Cortex of kidney (tissue), 1 donor: Measurements from ENCODE around the gene CFI.

Experiments
- DNase-seq: peaks from one replicate; lab custom pipeline; 2025; lab: John Stamatoyannopoulos, UW

Gene CFI

GRCh38 chr4:109730619-109731545 lies 70.9 kb downstream of the CFI start:
- no peak for DNase-seq

DNA sequence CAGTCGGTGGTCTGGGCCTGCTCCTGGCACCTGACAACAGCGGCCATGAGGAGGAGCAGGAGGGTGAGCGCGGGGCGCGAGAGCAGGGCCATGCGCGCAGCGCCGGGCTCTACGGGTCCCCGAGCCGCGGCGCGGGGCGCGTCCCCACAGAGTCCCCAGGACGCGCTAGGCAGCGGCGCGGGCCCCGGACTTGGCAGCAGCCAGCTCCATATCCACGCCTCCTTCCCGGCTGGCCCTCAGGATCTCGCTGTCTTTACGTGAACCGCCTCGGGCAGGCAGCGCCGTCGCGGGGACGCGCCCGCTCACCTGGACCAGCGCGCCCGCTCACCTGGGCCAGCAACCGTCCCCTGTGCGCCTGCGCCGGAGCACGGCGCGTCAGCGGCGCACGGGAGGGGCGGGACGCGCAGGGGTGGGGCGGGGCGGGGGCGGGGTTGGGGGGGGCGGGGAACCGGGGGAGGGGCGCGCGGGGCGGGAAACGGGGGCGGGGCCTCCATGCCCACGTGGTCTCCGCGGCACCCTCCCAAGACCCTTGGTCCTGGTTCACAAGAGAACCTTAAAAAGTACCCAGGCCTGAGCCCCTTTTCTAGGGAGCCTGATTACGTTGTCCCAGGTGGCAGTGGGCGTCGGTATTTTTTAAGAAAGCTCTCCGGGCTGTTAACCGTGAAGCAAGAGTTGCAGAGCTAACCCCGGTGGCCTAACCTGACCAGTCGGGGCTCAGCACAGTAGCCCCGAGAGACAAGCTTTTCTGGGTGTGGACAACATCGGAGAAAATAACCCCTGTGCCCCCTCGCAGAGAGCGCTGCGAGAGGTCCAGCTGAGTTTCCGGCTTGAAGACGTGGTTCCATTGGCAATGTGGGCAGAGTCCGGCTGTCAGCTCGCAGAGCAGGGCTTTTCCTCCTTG lies 71.8 kb downstream of the CFI start, which contains the start of gene PLA2G12A:
PLA2G12A (minus strand) TSS at position 353 of the 901 bp plus-strand sequence; CDS start at position 92, 261 bp downstream.
- DNase-seq: no peak

- DNase-seq: peak; percentile 12
These were observed 72.6 kb downstream of the CFI start for GRCh38 chr4:109729117-109729717.

- DNase-seq: no peak
These were observed 73.4 kb downstream of the CFI start for GRCh38 chr4:109728385-109728784.

- no peak for DNase-seq
These were observed 78.7 kb downstream of the CFI start for GRCh38 chr4:109723110-109723509.

- DNase-seq: no peak
These were observed 79.4 kb downstream of the CFI start for GRCh38 chr4:109722357-109722756.

DNA sequence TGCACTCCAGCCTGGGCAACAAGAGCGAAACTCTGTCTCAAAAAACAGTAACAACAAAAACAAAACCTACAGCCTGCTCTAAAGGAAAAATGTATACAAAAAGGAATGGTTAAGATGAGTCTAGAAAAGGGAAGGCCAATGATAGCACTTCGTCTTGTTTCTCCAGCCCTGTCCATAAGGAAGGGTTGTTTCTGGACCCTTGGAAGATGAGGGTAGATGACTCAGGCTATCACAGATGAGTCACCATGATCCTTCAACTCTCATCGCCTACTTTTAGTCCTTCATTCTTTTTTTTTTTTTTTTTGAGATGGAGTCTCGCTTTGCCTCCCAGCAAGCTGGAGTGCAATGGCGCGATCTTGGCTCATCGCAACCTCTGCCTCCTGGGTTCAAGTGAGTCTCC lies 80.8 kb downstream of the CFI start:
- DNase-seq: no peak

GRCh38 chr4:109719604-109720003 lies 82.2 kb downstream of the CFI start:
- no peak for DNase-seq

GRCh38 chr4:109718759-109719158 lies 83.0 kb downstream of the CFI start:
- DNase-seq: no peak

- DNase-seq: no peak
These were observed 88.3 kb downstream of the CFI start for GRCh38 chr4:109713500-109713899.

- DNase-seq: no peak
These were observed 92.8 kb downstream of the CFI start for GRCh38 chr4:109708990-109709389.

GRCh38 chr4:109708435-109708834 lies 93.4 kb downstream of the CFI start:
- no peak for DNase-seq

GRCh38 chr4:109703664-109704361 lies 98.0 kb downstream of the CFI start:
- no peak for DNase-seq

DNA sequence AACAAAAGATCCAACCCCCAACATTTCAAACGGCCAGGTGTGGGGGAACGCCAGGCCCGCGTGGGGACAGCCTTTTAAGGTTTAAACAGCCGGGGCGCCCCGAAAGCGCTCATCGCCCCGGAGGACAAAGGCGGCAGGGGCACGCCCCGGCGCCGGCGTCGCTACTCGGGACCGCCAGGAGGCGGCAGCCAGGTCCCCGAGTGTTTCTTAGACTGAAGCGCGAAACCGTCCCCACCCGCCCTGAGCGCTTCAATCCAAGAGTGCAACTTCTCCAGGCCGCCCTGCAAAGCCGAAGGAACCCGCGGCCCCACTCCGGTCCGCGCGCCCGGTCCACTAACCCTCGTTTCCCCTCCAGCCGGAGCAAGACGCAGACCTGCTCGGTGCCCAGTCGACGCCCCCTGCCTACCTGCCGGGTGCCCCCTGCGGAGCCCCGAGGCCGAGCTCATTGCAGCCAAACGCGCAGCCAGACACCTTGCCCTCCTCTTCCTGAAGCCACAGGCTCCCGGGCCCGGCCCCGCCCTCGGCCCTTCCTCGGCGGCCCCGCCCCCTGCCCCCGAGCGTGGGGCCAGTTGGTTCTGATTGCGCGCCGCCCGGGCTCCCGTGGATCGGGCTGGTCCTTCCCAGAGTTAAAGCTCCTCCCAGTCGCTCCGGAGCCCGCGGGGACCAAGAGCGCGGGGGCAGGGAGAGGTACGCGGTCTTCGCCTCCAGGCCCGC lies 98.7 kb downstream of the CFI start, which contains the start of gene CASP6:
CASP6 (minus strand) TSS at position 496 of the 714 bp plus-strand sequence; CDS start at position 446, 50 bp downstream.
- peak; percentile 50 for DNase-seq

DNA sequence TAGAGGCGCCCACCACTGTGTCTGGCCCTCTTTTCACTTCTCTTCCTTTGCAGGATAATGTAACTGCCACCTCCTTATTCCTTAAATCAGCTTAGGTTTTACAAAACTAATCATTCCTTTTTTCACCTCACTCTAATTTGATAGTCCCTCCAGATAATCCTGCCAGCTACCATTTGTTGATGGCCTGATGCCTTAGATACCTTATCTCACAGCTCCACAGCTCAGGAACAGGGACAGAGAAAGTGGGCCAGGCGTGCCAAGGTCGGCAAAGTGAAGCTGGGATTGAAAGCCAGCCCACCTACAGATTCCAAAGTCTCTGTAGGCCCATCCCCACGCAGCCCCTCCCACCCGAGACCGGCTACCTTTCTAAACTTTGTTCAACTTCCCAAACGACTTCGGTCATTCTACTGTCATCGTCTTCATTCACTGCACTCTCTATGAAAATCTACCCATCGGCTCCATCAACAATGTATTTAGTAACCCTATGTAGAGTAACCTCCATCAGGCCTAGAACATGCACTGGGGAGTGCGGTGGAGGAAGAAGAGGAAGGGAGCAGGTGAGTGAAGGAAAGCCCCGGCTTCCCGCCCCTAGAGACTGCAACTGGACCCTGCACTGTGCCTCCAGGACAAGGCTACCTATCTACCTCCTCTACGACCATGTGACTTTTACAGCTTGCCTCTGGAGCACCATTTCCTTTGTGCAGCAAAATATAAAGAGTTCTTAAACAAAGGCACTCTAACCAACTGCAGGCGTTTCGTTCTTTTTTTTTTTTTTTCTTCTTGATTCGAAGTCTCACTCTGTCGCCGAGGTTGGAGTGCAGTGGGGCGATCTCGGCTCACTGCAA lies 100.0 kb downstream of the CFI start:
- no peak for DNase-seq

GRCh38 chr4:109699553-109700225 lies 102.1 kb downstream of the CFI start:
- DNase-seq: no peak

GRCh38 chr4:109698656-109699055 lies 103.1 kb downstream of the CFI start:
- no peak for DNase-seq

DNA sequence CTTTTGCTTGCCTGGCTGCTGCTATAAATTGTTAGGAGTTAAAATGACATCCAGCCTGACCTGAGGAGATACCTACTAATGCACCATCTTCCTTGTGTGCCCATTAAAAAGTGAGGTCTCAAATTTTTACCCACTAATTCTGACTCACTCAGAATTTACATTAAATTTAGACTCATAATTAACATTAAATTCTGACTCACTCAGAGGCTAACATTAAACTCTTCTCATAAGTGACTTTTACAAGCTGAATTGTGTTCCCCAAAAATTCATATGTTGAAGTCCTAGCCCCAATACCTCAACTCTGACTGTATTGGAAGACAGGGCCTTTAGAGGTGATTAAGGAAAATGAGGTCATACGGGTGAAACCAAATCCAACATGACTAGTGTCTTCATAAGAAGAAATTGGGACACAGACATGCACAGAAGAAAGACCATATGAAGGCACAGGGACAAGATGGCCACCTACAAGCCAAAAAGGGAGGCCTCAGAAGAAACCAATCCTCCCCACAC lies 110.3 kb downstream of the CFI start:
- no peak for DNase-seq
